Left lung (tissue), 10 donors: ENCODE results near the gene DYNLL1. TPM values are rescaled to one million over a fixed set of nuclear protein-coding genes. Genes with fewer than 3 reads are reported as not detected.
"Not testable (repeated sequence)": the region's sequence is repeated elsewhere in the genome, so short reads cannot be mapped to it uniquely, and the experiment has no call there.

Experiments used
- ATAC-seq: fragments of 200-7000 bp; cut with Tn5 transposase; one replicate; pipeline ENCODE4 v1.9.1; 2020; ENCODE audit warnings: moderate library complexity
- DNase-seq, 4 donors: peaks; one replicate each; pipeline ENCODE4 v3.0.0-alpha.2; 2013 to 2020
- H3K27ac ChIP-seq, 2 donors: fragments of 200-600 bp; sonication (generic) in 1 of 2; one replicate each; pipeline versions ENCODE4 v1.5.0 to v1.8.0; 2020 to 2021
- H3K27me3 ChIP-seq, 2 donors: fragments of 200-600 bp; sonication (generic) in 1 of 2; one replicate each; pipeline versions ENCODE4 v1.5.0 to v1.8.0; 2020 to 2021
- H3K36me3 ChIP-seq, 2 donors: fragments of 200-600 bp; sonication (generic) in 1 of 2; one replicate each; pipeline versions ENCODE4 v1.5.0 to v1.8.0; 2020 to 2021
- H3K4me1 ChIP-seq, 2 donors: fragments of 200-600 bp; one replicate each; pipeline ENCODE4 v1.8.0; 2021
- H3K4me3 ChIP-seq, 2 donors: fragments of 200-600 bp; sonication (generic) in 1 of 2; one replicate each; pipeline versions ENCODE4 v1.5.0 to v1.8.0; 2020 to 2021; ENCODE audit warnings: mild to moderate bottlenecking in 1 of 2
- H3K9me3 ChIP-seq, 2 donors: fragments of 200-600 bp; sonication (generic) in 1 of 2; one replicate each; pipeline versions ENCODE4 v1.5.0 to v1.8.0; 2020 to 2021
- intact Hi-C, 2 donors: fragments of 100-400 bp; cut with DNase I; formaldehyde crosslinking; loops; one replicate each; pipeline versions ENCODE4 v1.11.2 to v1.14.2; 2022
- polyA plus RNA-seq, 6 donors: library from polyadenylated mRNA; unstranded; fragments of 120-200 nt; gene quantifications; one replicate each; pipeline ENCODE4 v1.2.1, GENCODE V29; 2013; ENCODE audit not compliant: insufficient read length in 6 of 6
- total RNA-seq, 2 donors: library from RNA; stranded (reverse); fragmentation: NEBNext Ultra II Directional; extraction: Animal tissue kit (Norgen Biotek cat#: 25700); gene quantifications; one replicate each; pipeline ENCODE4 v1.2.1, GENCODE V29; 2021
- TF ChIP-seq, protein P1 (sequence below), 2 donors: fragments of 200-600 bp; sonication (generic) in 1 of 2; IDR thresholded peaks; one replicate each; pipeline versions ENCODE4 v1.5.0 to v1.8.0; 2021; ENCODE audit warnings: antibody characterized with exemption in 2 of 2
- donor health status: DM: no; HTN: yes; CAD: no.
- donor health status: DM: no; HTN: no; CAD: no.

The DYNLL1 gene
- total and polyA plus RNA-seq, 8 donors, result 342 to 436 (median 360) TPM

DNA sequence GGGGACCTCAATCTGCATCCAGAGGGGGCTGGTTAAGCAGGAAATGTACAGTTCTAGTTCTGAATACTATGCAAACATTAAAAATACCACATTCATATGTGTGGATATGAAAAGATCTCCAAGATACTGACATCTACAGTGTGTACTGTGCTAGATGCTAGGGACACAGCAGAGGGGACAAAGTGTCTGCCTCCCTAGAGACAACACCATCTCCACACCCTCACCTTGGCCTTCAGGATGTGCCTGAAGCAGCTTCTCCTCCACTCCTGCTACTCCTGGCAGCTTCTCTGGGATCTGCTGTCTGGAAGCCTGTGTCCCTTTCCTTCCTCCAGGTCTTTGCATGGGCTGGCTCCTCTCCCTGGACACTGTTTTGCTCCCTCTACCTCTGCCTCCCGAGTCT lies 15.7 kb upstream of the DYNLL1 start:
- Histone ChIP-seq H3K4me1 (no peaks in the 10 kb centered on the region), H3K9me3 (no peaks in the 10 kb centered on the region), H3K27ac (no peak overlapping the region), H3K27me3 (no peaks in the 10 kb centered on the region), H3K4me3 (no peak overlapping the region), H3K36me3 (no peaks in the 10 kb centered on the region)
- TF ChIP-seq, protein P1, sequence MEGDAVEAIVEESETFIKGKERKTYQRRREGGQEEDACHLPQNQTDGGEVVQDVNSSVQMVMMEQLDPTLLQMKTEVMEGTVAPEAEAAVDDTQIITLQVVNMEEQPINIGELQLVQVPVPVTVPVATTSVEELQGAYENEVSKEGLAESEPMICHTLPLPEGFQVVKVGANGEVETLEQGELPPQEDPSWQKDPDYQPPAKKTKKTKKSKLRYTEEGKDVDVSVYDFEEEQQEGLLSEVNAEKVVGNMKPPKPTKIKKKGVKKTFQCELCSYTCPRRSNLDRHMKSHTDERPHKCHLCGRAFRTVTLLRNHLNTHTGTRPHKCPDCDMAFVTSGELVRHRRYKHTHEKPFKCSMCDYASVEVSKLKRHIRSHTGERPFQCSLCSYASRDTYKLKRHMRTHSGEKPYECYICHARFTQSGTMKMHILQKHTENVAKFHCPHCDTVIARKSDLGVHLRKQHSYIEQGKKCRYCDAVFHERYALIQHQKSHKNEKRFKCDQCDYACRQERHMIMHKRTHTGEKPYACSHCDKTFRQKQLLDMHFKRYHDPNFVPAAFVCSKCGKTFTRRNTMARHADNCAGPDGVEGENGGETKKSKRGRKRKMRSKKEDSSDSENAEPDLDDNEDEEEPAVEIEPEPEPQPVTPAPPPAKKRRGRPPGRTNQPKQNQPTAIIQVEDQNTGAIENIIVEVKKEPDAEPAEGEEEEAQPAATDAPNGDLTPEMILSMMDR (IDR thresholded peaks at IDR 0.05), result no peak
- no peak for DNase-seq
- no peak for ATAC-seq
- intact Hi-C loops, result no loop called here

DNA sequence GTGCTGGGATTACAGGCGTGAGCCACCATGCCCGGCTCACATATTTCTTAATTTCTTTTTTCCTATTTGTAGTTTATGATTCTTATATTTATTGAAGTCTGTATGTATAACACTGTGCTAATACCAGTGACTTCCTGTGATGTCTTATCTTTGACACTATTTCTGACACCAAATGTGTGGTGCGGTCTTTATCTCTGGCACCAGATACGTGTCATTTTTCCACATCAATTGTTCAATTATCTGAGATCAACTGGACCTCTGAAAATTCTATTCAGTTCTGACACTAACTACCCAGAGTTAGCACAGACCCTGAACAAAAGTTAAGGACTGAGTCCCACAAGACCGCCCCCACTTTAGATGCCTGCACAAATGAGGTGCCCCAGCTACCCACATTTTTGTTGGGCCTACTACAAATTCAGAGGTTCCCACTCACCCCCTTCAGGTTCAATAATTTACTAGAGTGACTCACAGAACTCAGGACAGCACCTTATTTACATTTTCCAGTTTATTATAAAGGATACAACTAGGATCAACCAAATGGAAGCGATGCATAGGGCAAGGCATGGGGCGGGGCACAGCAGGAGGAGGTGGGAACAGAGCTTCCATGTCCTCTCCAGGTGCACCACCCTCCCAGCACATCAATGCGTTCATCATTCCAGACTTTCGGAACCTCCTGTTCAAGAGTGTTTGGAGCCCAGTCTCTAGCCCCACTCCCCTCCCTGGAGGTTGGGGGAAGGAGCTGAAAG lies 14.7 kb upstream of the DYNLL1 start:
- ATAC-seq (no peak), DNase-seq (no peak)
- Histone ChIP-seq H3K27ac (no peak overlapping the region), H3K4me1 (no peaks in the 10 kb centered on the region), H3K9me3 (no peaks in the 10 kb centered on the region), H3K36me3 (no peaks in the 10 kb centered on the region), H3K27me3 (no peaks in the 10 kb centered on the region), H3K4me3 (no peak overlapping the region)
- intact Hi-C loops, result no loop called here
- TF ChIP-seq, protein P1 (IDR thresholded peaks at IDR 0.05), result no peak

DNA sequence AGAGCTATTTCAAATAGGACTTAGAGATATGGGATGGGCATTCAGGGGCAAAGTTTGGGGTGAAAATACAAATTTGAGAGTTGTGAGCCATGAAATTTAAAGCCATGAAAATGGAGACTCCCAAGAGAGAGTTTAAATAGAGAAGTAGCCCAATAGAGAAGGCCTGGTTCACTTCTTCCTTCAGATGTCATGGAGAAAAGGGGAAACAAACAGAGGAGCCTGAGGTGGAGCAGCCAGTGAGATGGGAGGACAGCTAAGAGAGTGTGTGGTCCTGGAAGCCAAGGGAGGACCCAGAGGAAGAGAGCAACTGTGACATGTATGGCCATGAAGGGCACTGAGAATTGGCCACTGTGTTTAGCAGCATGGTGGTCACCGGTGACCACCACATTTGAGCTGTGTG lies 12.3 kb upstream of the DYNLL1 start:
- Histone ChIP-seq H3K27me3 (no peaks in the 10 kb centered on the region), H3K36me3 (no peaks in the 10 kb centered on the region), H3K27ac (no peak overlapping the region), H3K4me3 (no peak overlapping the region), H3K9me3 (no peaks in the 10 kb centered on the region), H3K4me1 (no peaks in the 10 kb centered on the region)
- intact Hi-C loops, result no loop called here
- ATAC-seq (no peak), DNase-seq (no peak)
- TF ChIP-seq, protein P1 (IDR thresholded peaks at IDR 0.05), result no peak

DNA sequence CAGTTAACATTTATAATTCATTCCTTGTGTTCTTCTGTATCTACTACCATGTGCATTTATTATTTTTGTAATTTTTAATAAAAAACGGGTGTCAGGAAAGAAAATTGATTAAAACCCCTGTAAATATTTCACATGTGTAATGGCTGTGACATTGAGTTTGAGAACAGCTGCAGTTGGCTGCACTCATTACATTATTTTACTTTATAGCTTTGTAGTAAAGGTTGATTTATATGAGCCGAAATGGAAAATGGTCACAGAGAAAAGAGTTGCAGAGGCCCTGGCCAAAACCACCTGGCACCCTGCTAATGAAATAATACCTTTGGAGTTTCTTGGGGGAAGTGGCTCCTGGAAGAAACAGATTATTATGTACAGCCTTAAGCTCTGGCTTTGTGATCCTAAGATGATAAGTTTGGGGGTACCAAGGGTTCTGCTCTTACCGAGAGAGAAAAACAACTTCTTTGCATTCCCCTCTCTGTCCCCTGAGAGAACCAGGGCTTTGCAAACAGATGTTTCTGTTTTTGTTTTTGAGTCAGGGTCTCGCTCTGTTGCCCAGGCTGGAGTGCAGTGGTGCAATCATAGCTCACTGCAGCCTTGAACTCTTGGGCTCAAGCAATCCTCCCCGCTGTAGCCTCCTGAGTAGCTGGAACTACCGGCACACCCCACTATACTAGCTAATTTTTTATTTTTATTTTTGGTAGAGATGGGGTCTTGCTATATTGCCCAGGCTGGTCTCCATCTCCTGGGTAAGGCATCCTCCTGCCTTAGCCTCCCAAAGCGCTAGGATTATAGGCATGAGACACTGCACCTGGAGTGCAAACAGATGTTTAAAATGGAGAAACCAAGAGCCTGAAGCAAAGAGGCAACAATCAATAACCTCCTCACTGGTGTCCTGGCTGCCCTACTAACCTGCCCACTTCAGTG lies 9.7 kb upstream of the DYNLL1 start:
- intact Hi-C loops, result no loop called here
- H3K27ac ChIP-seq, result no peak overlapping the region
- H3K27me3 ChIP-seq, result no peaks in the 10 kb centered on the region
- TF ChIP-seq, protein P1 (IDR thresholded peaks at IDR 0.05), result no peak
- peaks cover 0 to 5% of the 10 kb centered on the region in 2 donors for H3K36me3 ChIP-seq
- no peaks in the 10 kb centered on the region for H3K9me3 ChIP-seq
- H3K4me1 ChIP-seq, result no peaks in the 10 kb centered on the region
- ATAC-seq (no peak), DNase-seq (no peak)
- H3K4me3 ChIP-seq, result no peak overlapping the region

DNA sequence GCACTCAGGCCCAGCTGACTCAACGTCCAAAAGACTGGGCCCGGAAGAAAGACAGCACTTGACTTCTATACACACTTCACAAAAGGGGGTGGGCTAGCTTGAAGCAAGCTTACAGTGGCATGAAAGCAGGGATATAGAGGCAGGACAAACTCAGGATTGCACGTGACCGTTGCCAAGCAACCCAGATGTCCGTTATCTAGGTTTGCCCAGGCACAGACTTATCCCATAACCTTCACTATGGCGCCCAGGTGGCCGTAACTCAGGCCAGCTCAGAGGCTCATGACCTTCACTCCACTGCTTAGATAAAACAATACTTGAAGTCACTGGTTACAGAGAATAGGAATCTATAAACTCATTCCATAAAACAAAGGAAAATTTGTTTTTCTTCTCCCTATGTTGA lies 8.4 kb upstream of the DYNLL1 start:
- H3K9me3 ChIP-seq, H3K27ac ChIP-seq, H3K4me1 ChIP-seq, intact Hi-C loops, H3K4me3 ChIP-seq, H3K27me3 ChIP-seq, DNase-seq, ATAC-seq: not testable (repeated sequence)
- peaks cover 0 to 12% of the 10 kb centered on the region in 2 donors for H3K36me3 ChIP-seq
